K562 (cell line): ENCODE results near the gene KRTAP21-3. TPM values are rescaled to one million over a fixed set of nuclear protein-coding genes. Genes with fewer than 3 reads are reported as not detected.

Experiments
- ATAC-seq: fragments of 200-7000 bp; cut with Tn5 transposase; 3 replicates; pipeline ENCODE4 v1.9.1; 2020; ENCODE audit warnings: moderate library complexity
- BruUV-seq: library from RNA; stranded (reverse); fragments of 400-500 nt; replicated peaks from 2 replicates; lab custom pipeline; 2021; lab: Mats Ljungman, UMichigan
- CTCF ChIA-PET: fragments of 300-600 bp; formaldehyde crosslinking; extraction: SDS; loops from one replicate; lab custom pipeline; 2021; ENCODE audit warnings: low intra/inter-chr PET ratio; lab: Yijun Ruan, JAX
- POLR2A ChIA-PET: fragments of 300-600, 350-650 bp; sonication (Branson Sonifier 250); formaldehyde crosslinking; extraction: SDS; loops from one replicate; lab custom pipeline; 2021; ENCODE audit warnings: antibody characterized with exemption, inconsistent platforms; lab: Yijun Ruan, JAX
- DNase-seq, 4 experiments: peaks; one replicate each; pipeline versions ENCODE4 v3.0.0 to v3.0.0-alpha.2; 2011 to 2018; ENCODE audit warnings: low spot score in 3 of 4, mixed read lengths in 3 of 4; ENCODE audit errors: extremely low read depth in 1 of 4
- FAIRE-seq: peaks from 2 replicates; lab custom pipeline; 2011; peaks lifted over from hg19 to GRCh38; lab: Jason Lieb, UNC
- H2AFZ ChIP-seq: 2 replicates; pipeline ENCODE4 v1.6.0; 2011; ENCODE audit warnings: low read depth, low read length, control low read depth, inconsistent platforms
- H3K27ac ChIP-seq: fragments of 200-600 bp; 3 replicates; pipeline ENCODE4 v1.8.0; 2011; ENCODE audit warnings: low read depth, mild to moderate bottlenecking, control low read depth, inconsistent platforms, low read length, moderate library complexity, mixed read lengths; ENCODE audit errors: extremely low read depth
- H3K27me3 ChIP-seq, 2 experiments: fragments of 300-600 bp in 1 of 2; 2 replicates in 1 of 2; 3 replicates in 1 of 2; pipeline versions ENCODE4 v1.6.0 to v1.8.0; 2011; ENCODE audit warnings: inconsistent platforms in 2 of 2, low read length in 2 of 2, mild to moderate bottlenecking in 1 of 2, mixed read lengths in 1 of 2, moderate library complexity in 1 of 2; ENCODE audit not compliant: control insufficient read depth in 2 of 2, insufficient read depth in 2 of 2
- H3K36me3 ChIP-seq: fragments of 300-600 bp; 3 replicates; pipeline ENCODE4 v1.8.0; 2011; ENCODE audit warnings: mild to moderate bottlenecking, low read length, inconsistent platforms; ENCODE audit not compliant: control insufficient read depth, insufficient read depth
- H3K4me1 ChIP-seq, 2 experiments: fragments of 200-600 bp in 1 of 2; replicated peaks in 1 of 2; 2 replicates in 1 of 2; 3 replicates in 1 of 2; pipeline versions ENCODE4 v1.5.1 to v1.8.0; 2011; ENCODE audit warnings: inconsistent platforms in 2 of 2, low read length in 2 of 2, mild to moderate bottlenecking in 1 of 2, mixed read lengths in 1 of 2, moderate library complexity in 1 of 2; ENCODE audit not compliant: control insufficient read depth in 2 of 2, insufficient read depth in 2 of 2
- H3K4me2 ChIP-seq: 2 replicates; pipeline ENCODE4 v1.6.1; 2011; ENCODE audit warnings: low read length, control low read depth, inconsistent platforms, mixed read lengths; ENCODE audit not compliant: insufficient read depth
- H3K4me3 ChIP-seq: fragments of 200-600 bp; sonication (generic), shearing (Covaris generic); 2 replicates; pipeline ENCODE4 v1.5.1; 2016; ENCODE audit warnings: control low read depth, inconsistent platforms
- H3K79me2 ChIP-seq: fragments of 200-600 bp; 3 replicates; pipeline ENCODE4 v1.8.0; 2011; ENCODE audit warnings: low read length, inconsistent platforms; ENCODE audit not compliant: control insufficient read depth, insufficient read depth
- H3K9ac ChIP-seq, 2 experiments: 2 replicates each; pipeline versions ENCODE4 v1.6.0 to v1.6.1; 2011; ENCODE audit warnings: low read depth in 2 of 2, low read length in 2 of 2, control low read depth in 1 of 2, inconsistent platforms in 1 of 2, mild to moderate bottlenecking in 1 of 2, mixed read lengths in 1 of 2; ENCODE audit not compliant: insufficient read depth in 1 of 2
- H3K9me1 ChIP-seq: one replicate; pipeline ENCODE4 v1.6.0; 2011; ENCODE audit warnings: inconsistent platforms, mild to moderate bottlenecking, low read length, moderate library complexity; ENCODE audit not compliant: control insufficient read depth, insufficient read depth
- H3K9me3 ChIP-seq: replicated peaks from 2 replicates; pipeline ENCODE4 v1.5.1; 2011; ENCODE audit warnings: low read depth, low read length, inconsistent platforms; ENCODE audit not compliant: control insufficient read depth, insufficient read depth
- H4K20me1 ChIP-seq: replicated peaks from 2 replicates; pipeline ENCODE4 v1.6.1; 2011; ENCODE audit warnings: low read length, inconsistent platforms, mixed read lengths; ENCODE audit not compliant: control insufficient read depth, insufficient read depth
- BCL6 ChIP-seq: fragments of 250-450 bp; sonication (Bioruptor Pico); IDR thresholded peaks from 2 replicates; pipeline ENCODE4 v1.4.0; 2020
- BRD4 ChIP-seq: fragments of 200-600 bp; sonication (generic); IDR thresholded peaks from 2 replicates; pipeline ENCODE4 v1.6.1; 2017; ENCODE audit warnings: inconsistent platforms
- CBX8 ChIP-seq: fragments of 200-600 bp; sonication (generic); IDR thresholded peaks from 2 replicates; pipeline ENCODE4 v1.6.1; 2012; ENCODE audit warnings: borderline replicate concordance, mixed run types, low read depth, mild to moderate bottlenecking, moderate library complexity, mixed read lengths, low read length, control low read depth, inconsistent platforms; ENCODE audit not compliant: poor library complexity, severe bottlenecking; ENCODE audit errors: extremely low read depth
- MED1 ChIP-seq: sonication (generic); formaldehyde crosslinking; IDR thresholded peaks from 2 replicates; pipeline ENCODE4 v1.8.1; 2023; ENCODE audit warnings: missing genetic modification reagents, borderline replicate concordance
- NFIC ChIP-seq: fragments of 450-650 bp; IDR thresholded peaks from 2 replicates; pipeline ENCODE4 v1.6.1; 2017; ENCODE audit warnings: mild to moderate bottlenecking, inconsistent platforms
- POLR2G ChIP-seq: fragments of 200-400 bp; formaldehyde crosslinking; IDR thresholded peaks from 2 replicates; pipeline ENCODE4 v1.6.1; 2017; ENCODE audit warnings: low read depth, mild to moderate bottlenecking, antibody characterized with exemption, low read length, moderate library complexity
- SETDB1 ChIP-seq: IDR thresholded peaks from one replicate; pipeline ENCODE4 v1.6.1; 2012; ENCODE audit warnings: low read length, control low read depth, inconsistent platforms
- TRIM24 ChIP-seq, 2 experiments: fragments of 450-650 bp; IDR thresholded peaks; 2 replicates each; pipeline ENCODE4 v1.6.1; 2016
- ZNF830 ChIP-seq: fragments of 250-450 bp; sonication (Bioruptor Pico); IDR thresholded peaks from 2 replicates; pipeline ENCODE4 v1.5.0; 2021; ENCODE audit warnings: mild to moderate bottlenecking
- WGBS: fragments of 100-300 bp; shearing (Covaris generic); methylation state at CpG from one replicate; pipeline ENCODE4 v1.1.6; 2016; ENCODE audit warnings: low coverage, mixed read lengths; ENCODE audit not compliant: insufficient coverage; ENCODE audit errors: missing lambda C conversion rate; 5-methylcytosine and 5-hydroxymethylcytosine counted together
- in situ Hi-C: fragments of 300-500 bp; cut with MboI; formaldehyde crosslinking; loops from 4 replicates; pipeline ENCODE4 v1.15.0; 2018; ENCODE audit warnings: inconsistent platforms, mixed read lengths
- intact Hi-C: fragments of 100-400 bp; cut with micrococcal nuclease; formaldehyde crosslinking; loops from 2 replicates; pipeline ENCODE4 v1.14.2; 2022
- polyA plus RNA-seq, 8 experiments: library from polyadenylated mRNA; depleted of rRNA in 4 of 8; stranded (reverse) in 5 of 8; unstranded in 3 of 8; fragments of >200 nt; fragmentation: Nextera tagmentation in 2 of 8; fragmentation: Illumina TruSeq in 1 of 8; extraction: Ambion mirVana in 2 of 8; extraction: Trizol in 1 of 8; gene quantifications; 2 replicates each; pipeline versions ENCODE4 v1.2.1 to v1.2.3, GENCODE V29; 2011 to 2014; ENCODE audit warnings: inconsistent platforms in 1 of 8, missing spikeins in 1 of 8
- total RNA-seq, 7 experiments: library from RNA; depleted of rRNA in 6 of 7; stranded (reverse); fragments of >200 nt in 6 of 7; fragmentation: Illumina TruSeq in 2 of 7; extraction: Trizol in 2 of 7; gene quantifications; 2 replicates each; pipeline versions ENCODE4 v1.2.1 to v1.2.3, GENCODE V29; 2011 to 2021; ENCODE audit warnings: low replicate concordance in 1 of 7
- TF ChIP-seq, protein P1 (sequence below): fragments of 200-600 bp; sonication (generic); IDR thresholded peaks from one replicate; pipeline ENCODE4 v1.6.1; 2012; ENCODE audit warnings: mild to moderate bottlenecking, low read depth, low read length, inconsistent platforms

Gene KRTAP21-3
- total and polyA plus RNA-seq, 9 of the 15 experiments (the other 6 are each of a cell fraction or from before 2014, with no cell fraction given) = not detected

DNA sequence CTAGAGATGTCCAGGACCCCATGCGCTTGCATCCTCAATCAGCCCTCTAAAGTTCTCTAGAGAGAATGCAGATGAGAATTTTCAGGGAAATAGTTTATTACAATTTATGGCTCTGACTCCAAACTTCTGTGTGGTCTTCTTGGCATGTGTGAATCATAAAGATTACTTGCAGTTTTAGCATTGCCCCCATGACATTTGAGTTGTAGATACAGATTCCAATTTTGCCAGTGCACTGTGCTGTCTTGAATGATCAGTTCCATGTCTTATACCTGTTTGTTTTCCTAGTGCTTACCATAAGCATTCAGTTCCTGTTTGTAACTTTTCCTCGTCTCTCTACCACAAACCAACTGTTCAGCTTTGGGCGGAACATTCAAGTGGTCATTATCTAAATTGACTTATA, 4.8 kb downstream of the KRTAP21-3 start:
- Histone ChIP-seq H3K79me2 (no peaks in the 10 kb centered on the region), H3K36me3 (no peaks in the 10 kb centered on the region), H3K27ac (no peak overlapping the region), H3K4me1 (no peaks in the 10 kb centered on the region), H3K4me2 (no peak overlapping the region), H3K9me1 (no peaks in the 10 kb centered on the region), H3K4me3 (no peak overlapping the region), H3K9me3 (no peaks in the 10 kb centered on the region), H3K9ac (no peak overlapping the region), H2AFZ (no peak overlapping the region), H3K27me3 (no peaks in the 10 kb centered on the region), H4K20me1 (no peaks in the 10 kb centered on the region)
- ATAC-seq = no peak
- FAIRE-seq = no peak
- 5% methylated on average over 3 of the region's 3 CpGs for WGBS
- BruUV-seq = no TSS peak
- TF ChIP-seq MED1 (CRISPR knock-in tag) = no peak
- TF ChIP-seq ZNF830 = no peak
- no peak for TF ChIP-seq NFIC
- TF ChIP-seq SETDB1 = no peak
- TF ChIP-seq, protein P1, sequence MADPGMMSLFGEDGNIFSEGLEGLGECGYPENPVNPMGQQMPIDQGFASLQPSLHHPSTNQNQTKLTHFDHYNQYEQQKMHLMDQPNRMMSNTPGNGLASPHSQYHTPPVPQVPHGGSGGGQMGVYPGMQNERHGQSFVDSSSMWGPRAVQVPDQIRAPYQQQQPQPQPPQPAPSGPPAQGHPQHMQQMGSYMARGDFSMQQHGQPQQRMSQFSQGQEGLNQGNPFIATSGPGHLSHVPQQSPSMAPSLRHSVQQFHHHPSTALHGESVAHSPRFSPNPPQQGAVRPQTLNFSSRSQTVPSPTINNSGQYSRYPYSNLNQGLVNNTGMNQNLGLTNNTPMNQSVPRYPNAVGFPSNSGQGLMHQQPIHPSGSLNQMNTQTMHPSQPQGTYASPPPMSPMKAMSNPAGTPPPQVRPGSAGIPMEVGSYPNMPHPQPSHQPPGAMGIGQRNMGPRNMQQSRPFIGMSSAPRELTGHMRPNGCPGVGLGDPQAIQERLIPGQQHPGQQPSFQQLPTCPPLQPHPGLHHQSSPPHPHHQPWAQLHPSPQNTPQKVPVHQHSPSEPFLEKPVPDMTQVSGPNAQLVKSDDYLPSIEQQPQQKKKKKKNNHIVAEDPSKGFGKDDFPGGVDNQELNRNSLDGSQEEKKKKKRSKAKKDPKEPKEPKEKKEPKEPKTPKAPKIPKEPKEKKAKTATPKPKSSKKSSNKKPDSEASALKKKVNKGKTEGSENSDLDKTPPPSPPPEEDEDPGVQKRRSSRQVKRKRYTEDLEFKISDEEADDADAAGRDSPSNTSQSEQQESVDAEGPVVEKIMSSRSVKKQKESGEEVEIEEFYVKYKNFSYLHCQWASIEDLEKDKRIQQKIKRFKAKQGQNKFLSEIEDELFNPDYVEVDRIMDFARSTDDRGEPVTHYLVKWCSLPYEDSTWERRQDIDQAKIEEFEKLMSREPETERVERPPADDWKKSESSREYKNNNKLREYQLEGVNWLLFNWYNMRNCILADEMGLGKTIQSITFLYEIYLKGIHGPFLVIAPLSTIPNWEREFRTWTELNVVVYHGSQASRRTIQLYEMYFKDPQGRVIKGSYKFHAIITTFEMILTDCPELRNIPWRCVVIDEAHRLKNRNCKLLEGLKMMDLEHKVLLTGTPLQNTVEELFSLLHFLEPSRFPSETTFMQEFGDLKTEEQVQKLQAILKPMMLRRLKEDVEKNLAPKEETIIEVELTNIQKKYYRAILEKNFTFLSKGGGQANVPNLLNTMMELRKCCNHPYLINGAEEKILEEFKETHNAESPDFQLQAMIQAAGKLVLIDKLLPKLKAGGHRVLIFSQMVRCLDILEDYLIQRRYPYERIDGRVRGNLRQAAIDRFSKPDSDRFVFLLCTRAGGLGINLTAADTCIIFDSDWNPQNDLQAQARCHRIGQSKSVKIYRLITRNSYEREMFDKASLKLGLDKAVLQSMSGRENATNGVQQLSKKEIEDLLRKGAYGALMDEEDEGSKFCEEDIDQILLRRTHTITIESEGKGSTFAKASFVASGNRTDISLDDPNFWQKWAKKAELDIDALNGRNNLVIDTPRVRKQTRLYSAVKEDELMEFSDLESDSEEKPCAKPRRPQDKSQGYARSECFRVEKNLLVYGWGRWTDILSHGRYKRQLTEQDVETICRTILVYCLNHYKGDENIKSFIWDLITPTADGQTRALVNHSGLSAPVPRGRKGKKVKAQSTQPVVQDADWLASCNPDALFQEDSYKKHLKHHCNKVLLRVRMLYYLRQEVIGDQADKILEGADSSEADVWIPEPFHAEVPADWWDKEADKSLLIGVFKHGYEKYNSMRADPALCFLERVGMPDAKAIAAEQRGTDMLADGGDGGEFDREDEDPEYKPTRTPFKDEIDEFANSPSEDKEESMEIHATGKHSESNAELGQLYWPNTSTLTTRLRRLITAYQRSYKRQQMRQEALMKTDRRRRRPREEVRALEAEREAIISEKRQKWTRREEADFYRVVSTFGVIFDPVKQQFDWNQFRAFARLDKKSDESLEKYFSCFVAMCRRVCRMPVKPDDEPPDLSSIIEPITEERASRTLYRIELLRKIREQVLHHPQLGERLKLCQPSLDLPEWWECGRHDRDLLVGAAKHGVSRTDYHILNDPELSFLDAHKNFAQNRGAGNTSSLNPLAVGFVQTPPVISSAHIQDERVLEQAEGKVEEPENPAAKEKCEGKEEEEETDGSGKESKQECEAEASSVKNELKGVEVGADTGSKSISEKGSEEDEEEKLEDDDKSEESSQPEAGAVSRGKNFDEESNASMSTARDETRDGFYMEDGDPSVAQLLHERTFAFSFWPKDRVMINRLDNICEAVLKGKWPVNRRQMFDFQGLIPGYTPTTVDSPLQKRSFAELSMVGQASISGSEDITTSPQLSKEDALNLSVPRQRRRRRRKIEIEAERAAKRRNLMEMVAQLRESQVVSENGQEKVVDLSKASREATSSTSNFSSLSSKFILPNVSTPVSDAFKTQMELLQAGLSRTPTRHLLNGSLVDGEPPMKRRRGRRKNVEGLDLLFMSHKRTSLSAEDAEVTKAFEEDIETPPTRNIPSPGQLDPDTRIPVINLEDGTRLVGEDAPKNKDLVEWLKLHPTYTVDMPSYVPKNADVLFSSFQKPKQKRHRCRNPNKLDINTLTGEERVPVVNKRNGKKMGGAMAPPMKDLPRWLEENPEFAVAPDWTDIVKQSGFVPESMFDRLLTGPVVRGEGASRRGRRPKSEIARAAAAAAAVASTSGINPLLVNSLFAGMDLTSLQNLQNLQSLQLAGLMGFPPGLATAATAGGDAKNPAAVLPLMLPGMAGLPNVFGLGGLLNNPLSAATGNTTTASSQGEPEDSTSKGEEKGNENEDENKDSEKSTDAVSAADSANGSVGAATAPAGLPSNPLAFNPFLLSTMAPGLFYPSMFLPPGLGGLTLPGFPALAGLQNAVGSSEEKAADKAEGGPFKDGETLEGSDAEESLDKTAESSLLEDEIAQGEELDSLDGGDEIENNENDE = no peak
- no peak for TF ChIP-seq CBX8
- no peak for TF ChIP-seq TRIM24 (IDR thresholded peaks at IDR 0.05)
- no peak for TF ChIP-seq BCL6 (CRISPR knock-in tag)
- no peak for TF ChIP-seq BRD4
- no peak for TF ChIP-seq POLR2G
- CTCF ChIA-PET = no interaction called here
- POLR2A ChIA-PET = no interaction called here
- intact Hi-C loops = no loop called here
- no peak for DNase-seq
- in situ Hi-C loops = no loop called here
